Activated CD4-positive, alpha-beta memory T cell treated with anti-CD3 and anti-CD28 coated beads, Interleukin-2, amount 10 ng/mL, durations not matched to agents 7 days and 5 days (primary cell): ENCODE data around the gene HIKESHI. TPM values are rescaled to one million over a fixed set of nuclear protein-coding genes. Genes with fewer than 3 reads are reported as not detected.

Experiments used
- CTCF ChIA-PET: fragments of 350-600 bp; sonication (Branson Sonifier 250); formaldehyde crosslinking; loops from one replicate; lab custom pipeline; 2021; ENCODE audit warnings: antibody characterized with exemption, inconsistent platforms; lab: Charles Lee
- POLR2A ChIA-PET: fragments of 350-600 bp; sonication (Branson Sonifier 250); formaldehyde crosslinking; loops from one replicate; lab custom pipeline; 2021; ENCODE audit warnings: antibody characterized with exemption; lab: Charles Lee
- DNase-seq: peaks from one replicate; pipeline ENCODE4 v3.0.0-alpha.2; 2020
- H3K27ac Mint-ChIP-seq: one replicate; pipeline ENCODE4 v1.8.0; 2021; ENCODE audit warnings: mild to moderate bottlenecking, mixed read lengths
- H3K27me3 Mint-ChIP-seq: one replicate; pipeline ENCODE4 v1.8.0; 2021; ENCODE audit warnings: mixed read lengths
- H3K36me3 Mint-ChIP-seq: one replicate; pipeline ENCODE4 v1.8.0; 2021; ENCODE audit warnings: low read depth, mixed read lengths
- H3K4me1 Mint-ChIP-seq: one replicate; pipeline ENCODE4 v1.8.0; 2021; ENCODE audit warnings: mixed read lengths
- H3K4me3 Mint-ChIP-seq: one replicate; pipeline ENCODE4 v1.8.0; 2021; ENCODE audit warnings: mild to moderate bottlenecking, mixed read lengths
- H3K9me3 Mint-ChIP-seq: one replicate; pipeline ENCODE4 v1.8.0; 2021; ENCODE audit warnings: mixed read lengths
- total RNA-seq, 2 experiments: library from RNA; stranded (reverse); gene quantifications; one replicate each; pipeline ENCODE4 v1.2.3, GENCODE V29; 2021

HIKESHI gene
- total RNA-seq, 2 experiments from 2014 or later, result 40.6 to 44.5 TPM

DNA sequence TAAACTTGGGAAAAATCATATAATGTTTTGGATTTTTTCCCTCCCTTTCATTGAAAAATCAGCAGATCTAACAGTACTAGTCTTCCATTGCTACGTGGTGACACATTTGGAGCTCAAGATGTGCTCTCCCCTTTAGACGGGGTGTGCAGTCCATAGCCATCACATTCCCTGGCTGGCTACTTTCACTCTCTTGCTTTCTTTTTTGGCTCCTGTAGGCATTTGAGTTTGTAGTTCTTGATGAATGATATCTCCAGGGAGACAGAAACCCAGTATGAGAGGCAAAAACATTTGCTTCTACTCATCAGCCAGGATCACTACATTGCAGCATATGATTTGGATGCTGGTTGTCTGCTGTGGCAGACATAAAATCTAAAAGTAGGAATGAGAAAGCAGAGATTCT is 84.7 kb downstream of the HIKESHI start:
- CTCF ChIA-PET, result no interaction called here
- H3K4me1 Mint-ChIP-seq, result no peaks in the 10 kb centered on the region

DNA sequence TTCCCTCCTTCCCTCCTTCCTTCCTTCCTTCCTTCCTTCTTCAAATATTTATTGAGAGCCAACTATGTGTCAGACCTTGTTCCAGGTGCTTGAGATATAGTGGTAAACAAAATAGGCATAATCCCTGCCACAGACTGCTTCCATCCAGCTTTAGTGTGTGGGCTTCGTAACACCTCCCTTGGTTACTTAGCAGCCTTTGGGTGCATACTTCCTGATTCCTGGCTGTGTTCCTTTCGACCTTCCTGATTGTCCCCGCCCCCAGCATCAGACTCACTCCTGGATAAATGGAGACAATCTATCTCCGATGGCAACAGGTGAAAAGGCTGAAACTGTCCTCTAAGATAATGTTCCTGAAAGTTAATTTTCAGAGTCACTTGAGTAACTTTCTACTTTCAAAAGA is 86.2 kb downstream of the HIKESHI start:
- Mint-ChIP-seq H3K27ac (no peak overlapping the region), H3K4me3 (no peak overlapping the region), H3K27me3 (no peaks in the 10 kb centered on the region), H3K36me3 (no peaks in the 10 kb centered on the region), H3K9me3 (no peaks in the 10 kb centered on the region), H3K4me1 (no peaks in the 10 kb centered on the region)
- DNase-seq, result no peak
- ChIA-PET POLR2A (no interaction called here), CTCF (no interaction called here)

More for the DNA sequence above, 84.7 kb downstream of the HIKESHI start:
- no peak overlapping the region for H3K4me3 Mint-ChIP-seq
- H3K27ac Mint-ChIP-seq, result no peak overlapping the region
- no peaks in the 10 kb centered on the region for H3K36me3 Mint-ChIP-seq
- DNase-seq, result no peak
- POLR2A ChIA-PET, result no interaction called here
- H3K27me3 Mint-ChIP-seq, result no peaks in the 10 kb centered on the region
- no peaks in the 10 kb centered on the region for H3K9me3 Mint-ChIP-seq

DNA sequence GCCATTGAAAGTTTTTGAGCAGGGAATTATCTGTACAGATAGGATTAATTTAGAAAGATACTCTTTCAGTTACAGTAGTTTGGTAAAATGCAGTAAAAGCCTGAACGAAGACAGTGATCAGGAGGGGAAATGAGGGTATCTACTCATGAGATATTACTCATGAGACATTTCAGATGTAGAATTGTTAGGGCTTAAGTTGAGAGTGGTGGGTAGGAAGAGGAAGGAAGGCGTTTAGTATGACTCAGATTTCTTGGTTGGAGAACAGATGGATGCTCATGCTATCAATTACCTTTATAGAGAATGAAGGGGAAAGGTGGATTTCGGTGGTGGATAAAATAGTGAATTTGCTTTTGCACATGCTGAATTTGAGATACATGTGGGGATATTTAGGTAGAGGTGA is 88.4 kb downstream of the HIKESHI start:
- no peaks in the 10 kb centered on the region for H3K36me3 Mint-ChIP-seq
- no peaks in the 10 kb centered on the region for H3K4me1 Mint-ChIP-seq
- no peaks in the 10 kb centered on the region for H3K27me3 Mint-ChIP-seq

DNA sequence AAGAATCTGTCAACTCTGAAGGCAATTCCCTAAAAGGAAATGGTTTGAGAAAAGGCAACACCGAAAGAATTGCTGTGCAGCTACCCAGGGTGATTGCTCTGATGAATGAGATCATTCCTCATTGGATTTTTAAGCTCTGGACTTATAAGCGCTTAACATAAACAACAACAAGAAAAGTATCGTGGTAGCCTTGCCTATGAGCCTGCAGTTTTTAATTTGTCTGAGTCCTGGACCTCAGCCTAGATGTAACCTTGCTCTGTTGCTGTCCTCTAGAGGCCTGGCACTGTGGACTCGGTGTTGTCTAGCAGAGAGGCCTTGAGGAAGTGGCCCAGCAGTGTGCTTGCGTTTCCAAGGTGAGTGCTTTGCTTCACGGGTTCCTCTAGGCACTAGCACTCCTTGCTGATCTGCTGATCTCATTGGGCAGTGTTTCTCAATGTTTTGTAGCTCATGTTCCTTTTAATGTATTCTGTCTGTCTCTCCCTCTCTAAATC is 93.1 kb downstream of the HIKESHI start:
- H3K9me3 Mint-ChIP-seq, result no peaks in the 10 kb centered on the region
- H3K4me1 Mint-ChIP-seq, result no peaks in the 10 kb centered on the region
- no peak overlapping the region for H3K4me3 Mint-ChIP-seq
- no peak overlapping the region for H3K27ac Mint-ChIP-seq
- no peak for DNase-seq
- no peaks in the 10 kb centered on the region for H3K36me3 Mint-ChIP-seq
- ChIA-PET POLR2A (no interaction called here), CTCF (interaction anchor here (1.4 kb wide), 1 partner anchor 213 kb away, joined by 7 read pairs; no protein-coding TSS in a partner anchor)
- no peaks in the 10 kb centered on the region for H3K27me3 Mint-ChIP-seq

More for the DNA sequence above, 88.4 kb downstream of the HIKESHI start:
- no peak for DNase-seq
- H3K4me3 Mint-ChIP-seq, result no peak overlapping the region
- H3K27ac Mint-ChIP-seq, result no peak overlapping the region
- ChIA-PET POLR2A (no interaction called here), CTCF (no interaction called here)
- no peaks in the 10 kb centered on the region for H3K9me3 Mint-ChIP-seq

Other genes starting within 250 kb of the HIKESHI start
- gene PICALM, start 233.2 kb upstream of the HIKESHI start, total RNA-seq, result 100 to 1,000 TPM; 194 to 199 TPM
- gene EED, start 57.5 kb upstream of the HIKESHI start, total RNA-seq, result 10 to 100 TPM; 63.9 to 66.9 TPM
- under 1 TPM; 0.45 to 0.53 TPM for gene CCDC81, start 72.6 kb downstream of the HIKESHI start, total RNA-seq